Peyer's patch (tissue), 4 donors: Measurements from ENCODE around the gene PDC.

Experiments used
- POLR2A ChIP-seq, 2 donors: fragments of 450-650 bp; IDR thresholded peaks; one replicate each; pipeline ENCODE4 v1.5.1; 2017; ENCODE audit warnings: antibody characterized with exemption in 2 of 2, mild to moderate bottlenecking in 2 of 2, moderate library complexity in 2 of 2
- TF ChIP-seq, protein P1 (sequence below), 6 experiments: fragments of 450-650 bp in 4 of 6; fragments of 200-600 bp in 2 of 6; sonication (generic) in 1 of 6; IDR thresholded peaks; one replicate each; pipeline ENCODE4 v1.5.1; 2017 to 2019; ENCODE audit warnings: antibody characterized with exemption in 6 of 6, mild to moderate bottlenecking in 3 of 6, moderate library complexity in 1 of 6

GRCh38 chr1:186446152-186446551 is 14.8 kb downstream of the PDC start:
- TF ChIP-seq POLR2A (IDR thresholded peaks at IDR 0.05), result no peak
- TF ChIP-seq, protein P1, sequence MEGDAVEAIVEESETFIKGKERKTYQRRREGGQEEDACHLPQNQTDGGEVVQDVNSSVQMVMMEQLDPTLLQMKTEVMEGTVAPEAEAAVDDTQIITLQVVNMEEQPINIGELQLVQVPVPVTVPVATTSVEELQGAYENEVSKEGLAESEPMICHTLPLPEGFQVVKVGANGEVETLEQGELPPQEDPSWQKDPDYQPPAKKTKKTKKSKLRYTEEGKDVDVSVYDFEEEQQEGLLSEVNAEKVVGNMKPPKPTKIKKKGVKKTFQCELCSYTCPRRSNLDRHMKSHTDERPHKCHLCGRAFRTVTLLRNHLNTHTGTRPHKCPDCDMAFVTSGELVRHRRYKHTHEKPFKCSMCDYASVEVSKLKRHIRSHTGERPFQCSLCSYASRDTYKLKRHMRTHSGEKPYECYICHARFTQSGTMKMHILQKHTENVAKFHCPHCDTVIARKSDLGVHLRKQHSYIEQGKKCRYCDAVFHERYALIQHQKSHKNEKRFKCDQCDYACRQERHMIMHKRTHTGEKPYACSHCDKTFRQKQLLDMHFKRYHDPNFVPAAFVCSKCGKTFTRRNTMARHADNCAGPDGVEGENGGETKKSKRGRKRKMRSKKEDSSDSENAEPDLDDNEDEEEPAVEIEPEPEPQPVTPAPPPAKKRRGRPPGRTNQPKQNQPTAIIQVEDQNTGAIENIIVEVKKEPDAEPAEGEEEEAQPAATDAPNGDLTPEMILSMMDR (IDR thresholded peaks at IDR 0.05), result no peak
